Activated naive CD4-positive, alpha-beta T cell treated with Interleukin-2 at 50 U/mL for 16 hours (primary cell): ENCODE data around the gene HTRA1.
A peak's percentile ranks its signal among the peaks of the same experiment; 100 is the strongest.

Experiments used
- DNase-seq: peaks from one replicate; pipeline ENCODE4 v3.0.0-alpha.2; 2020

The HTRA1 gene

GRCh38 chr10:122455376-122456079 is 5.8 kb upstream of the HTRA1 start:
- no peak for DNase-seq

GRCh38 chr10:122457934-122458333 is 3.4 kb upstream of the HTRA1 start:
- no peak for DNase-seq

GRCh38 chr10:122458693-122459092 is 2.7 kb upstream of the HTRA1 start:
- DNase-seq = no peak

GRCh38 chr10:122459561-122460273 is 1.6 kb upstream of the HTRA1 start:
- DNase-seq = no peak

GRCh38 chr10:122460891-122461293 is 461 bp upstream of the HTRA1 start:
- no peak for DNase-seq

- DNase-seq = no peak
Measured at GRCh38 chr10:122461729-122462532, 578 bp downstream of the HTRA1 start.

- peak; percentile 9 for DNase-seq
Measured at GRCh38 chr10:122462533-122463465, 1.4 kb downstream of the HTRA1 start.

- DNase-seq = no peak
Measured at GRCh38 chr10:122463466-122464249, 2.3 kb downstream of the HTRA1 start.

GRCh38 chr10:122464250-122464510 is 2.8 kb downstream of the HTRA1 start:
- DNase-seq = no peak

GRCh38 chr10:122464586-122464985 is 3.2 kb downstream of the HTRA1 start:
- DNase-seq = no peak

GRCh38 chr10:122465401-122466040 is 4.2 kb downstream of the HTRA1 start:
- DNase-seq = no peak

- DNase-seq = no peak
Measured at GRCh38 chr10:122466951-122467381, 5.6 kb downstream of the HTRA1 start.

- DNase-seq = no peak
Measured at GRCh38 chr10:122467701-122468100, 6.3 kb downstream of the HTRA1 start.

GRCh38 chr10:122468307-122468925 is 7.1 kb downstream of the HTRA1 start:
- no peak for DNase-seq

GRCh38 chr10:122468926-122469781 is 7.8 kb downstream of the HTRA1 start:
- DNase-seq = no peak

- DNase-seq = no peak
Measured at GRCh38 chr10:122469848-122470247, 8.5 kb downstream of the HTRA1 start.

GRCh38 chr10:122471531-122472177 is 10.3 kb downstream of the HTRA1 start:
- no peak for DNase-seq

- no peak for DNase-seq
Measured at GRCh38 chr10:122473116-122473515, 11.8 kb downstream of the HTRA1 start.

GRCh38 chr10:122474131-122474818 is 12.9 kb downstream of the HTRA1 start:
- no peak for DNase-seq
